Uterus (tissue), 4 donors: ENCODE measurements around the gene COL4A2. TPM values are rescaled to one million over a fixed set of nuclear protein-coding genes. Genes with fewer than 3 reads are reported as not detected.

Experiments used
- DNase-seq, 2 donors: peaks; one replicate each; pipeline ENCODE4 v3.0.0-alpha.2; 2019 to 2020
- H3K27ac ChIP-seq, 2 donors: fragments of 200-600 bp; sonication (generic); 1 replicate in 1 of 2; 2 replicates in 1 of 2; pipeline ENCODE4 v1.5.1; 2016 to 2018
- H3K27me3 ChIP-seq, 2 donors: fragments of 200-600 bp; sonication (generic); one replicate each; pipeline ENCODE4 v1.5.1; 2018 to 2019; ENCODE audit warnings: control low read depth in 1 of 2
- H3K36me3 ChIP-seq, 2 donors: fragments of 200-600 bp; sonication (generic); one replicate each; pipeline ENCODE4 v1.5.1; 2019; ENCODE audit warnings: control low read depth in 1 of 2
- H3K4me1 ChIP-seq, 2 donors: fragments of 200-600 bp; sonication (generic); one replicate each; pipeline ENCODE4 v1.5.1; 2018 to 2019; ENCODE audit warnings: control low read depth in 1 of 2
- H3K4me3 ChIP-seq, 2 donors: fragments of 200-600 bp; sonication (generic); 1 replicate in 1 of 2; 2 replicates in 1 of 2; pipeline ENCODE4 v1.5.1; 2018 to 2019; ENCODE audit warnings: mild to moderate bottlenecking in 1 of 2
- H3K9me3 ChIP-seq, 2 donors: fragments of 200-600 bp; sonication (generic); one replicate each; pipeline ENCODE4 v1.5.1; 2019; ENCODE audit warnings: control low read depth in 1 of 2
- CTCF ChIP-seq, 4 experiments: fragments of 200-600 bp in 2 of 4; fragments of 450-650 bp in 2 of 4; sonication (generic) in 2 of 4; IDR thresholded peaks; one replicate each; pipeline ENCODE4 v1.5.1; 2016 to 2019; ENCODE audit warnings: antibody characterized with exemption in 4 of 4, mild to moderate bottlenecking in 2 of 4, moderate library complexity in 1 of 4
- POLR2A ChIP-seq, 2 donors: fragments of 450-650 bp; IDR thresholded peaks; one replicate each; pipeline ENCODE4 v1.6.1; 2016; ENCODE audit warnings: antibody characterized with exemption in 2 of 2, mild to moderate bottlenecking in 1 of 2, moderate library complexity in 1 of 2
- intact Hi-C: fragments of 100-400 bp; cut with DNase I; formaldehyde crosslinking; loops from one replicate; pipeline ENCODE4 v1.15.1; 2023; ENCODE audit warnings: low total_unique reads
- total RNA-seq, 4 donors: library from RNA; depleted of rRNA in 3 of 4; stranded (reverse); fragments of >200 nt in 3 of 4; gene quantifications; one replicate each; pipeline versions ENCODE4 v1.1.0 to v1.2.4, GENCODE V29; 2014 to 2023
- donor health status: DM: yes; HTN: yes; CAD: no.

COL4A2 gene
- total RNA-seq, 4 donors from 2014 or later = 157 to 606 (median 284) TPM

- peaks cover 9 to 26% of the 10 kb centered on the region in 2 donors for H3K4me1 ChIP-seq
- peak overlapping the region; percentile 92 to 96 for H3K27ac ChIP-seq
Measured at GRCh38 chr13:110336681-110337080, 29.6 kb downstream of the COL4A2 start.

GRCh38 chr13:110337247-110337646 is 30.2 kb downstream of the COL4A2 start:
- Histone ChIP-seq H3K27ac (peak overlapping the region; percentile 92 to 96), H3K9me3 (no peaks in the 10 kb centered on the region), H3K27me3 (no peaks in the 10 kb centered on the region), H3K4me3 (no peak overlapping the region), H3K4me1 (peaks cover 9 to 26% of the 10 kb centered on the region in 2 donors), H3K36me3 (no peaks in the 10 kb centered on the region)
- no peak for DNase-seq
- no peak for TF ChIP-seq CTCF (IDR thresholded peaks at IDR 0.05)
- no peak for TF ChIP-seq POLR2A (IDR thresholded peaks at IDR 0.05)
- intact Hi-C loops = no loop called here

More at GRCh38 chr13:110336681-110337080, 29.6 kb downstream of the COL4A2 start:
- no peaks in the 10 kb centered on the region for H3K27me3 ChIP-seq
- no peak overlapping the region for H3K4me3 ChIP-seq
- no peaks in the 10 kb centered on the region for H3K36me3 ChIP-seq
- no peak for DNase-seq
- intact Hi-C loops = no loop called here
- no peak for TF ChIP-seq CTCF (IDR thresholded peaks at IDR 0.05)
- H3K9me3 ChIP-seq = no peaks in the 10 kb centered on the region

- Histone ChIP-seq H3K36me3 (no peaks in the 10 kb centered on the region), H3K27me3 (no peaks in the 10 kb centered on the region), H3K9me3 (no peaks in the 10 kb centered on the region), H3K27ac (peak overlapping the region; percentile 92 to 96), H3K4me1 (peaks cover 9 to 26% of the 10 kb centered on the region in 2 donors), H3K4me3 (no peak overlapping the region)
- intact Hi-C loops = no loop called here
- DNase-seq = peak; percentile 68 to 73
- TF ChIP-seq CTCF (IDR thresholded peaks at IDR 0.05) = no peak
- no peak for TF ChIP-seq POLR2A (IDR thresholded peaks at IDR 0.05)
Measured at GRCh38 chr13:110338441-110339101, 31.5 kb downstream of the COL4A2 start.

GRCh38 chr13:110339263-110339662 is 32.2 kb downstream of the COL4A2 start:
- no peaks in the 10 kb centered on the region for H3K27me3 ChIP-seq
- DNase-seq = no peak
- H3K36me3 ChIP-seq = no peaks in the 10 kb centered on the region
- no peaks in the 10 kb centered on the region for H3K9me3 ChIP-seq
- TF ChIP-seq POLR2A (IDR thresholded peaks at IDR 0.05) (no peak), CTCF (IDR thresholded peaks at IDR 0.05) (no peak)
- peaks cover 9 to 26% of the 10 kb centered on the region in 2 donors for H3K4me1 ChIP-seq
- peak overlapping the region; percentile 92 to 96 for H3K27ac ChIP-seq
- intact Hi-C loops = no loop called here
- H3K4me3 ChIP-seq = no peak overlapping the region

GRCh38 chr13:110339975-110340550 is 33.0 kb downstream of the COL4A2 start:
- no peak for TF ChIP-seq POLR2A (IDR thresholded peaks at IDR 0.05)
- TF ChIP-seq CTCF (IDR thresholded peaks at IDR 0.05) = no peak
- no peaks in the 10 kb centered on the region for H3K36me3 ChIP-seq
- DNase-seq = no peak
- H3K27me3 ChIP-seq = no peaks in the 10 kb centered on the region
- H3K9me3 ChIP-seq = no peaks in the 10 kb centered on the region
- H3K4me3 ChIP-seq = peak overlapping the region in 1 of 2 donors; percentile 14
- intact Hi-C loops = no loop called here
- peak overlapping the region; percentile 92 to 96 for H3K27ac ChIP-seq
- H3K4me1 ChIP-seq = peaks cover 9 to 26% of the 10 kb centered on the region in 2 donors
